NB4 (cell line): ENCODE data around the gene NPR3.

Experiments
- DNase-seq: peaks from one replicate; pipeline ENCODE4 v3.0.0; 2010; ENCODE audit warnings: low read depth
- H3K4me3 ChIP-seq: one replicate; pipeline ENCODE4 v1.5.1; 2011; ENCODE audit warnings: mild to moderate bottlenecking, low read depth, low read length, moderate library complexity
- CTCF ChIP-seq: IDR thresholded peaks from one replicate; pipeline ENCODE4 v1.5.1; 2012; ENCODE audit warnings: low read depth, low read length
- MAX ChIP-seq: IDR thresholded peaks from 2 replicates; pipeline ENCODE4 v1.6.1; 2011; ENCODE audit warnings: low read depth, low read length
- MYC ChIP-seq: IDR thresholded peaks from 2 replicates; pipeline ENCODE4 v1.6.1; 2011; ENCODE audit warnings: low read depth, low read length
- POLR2A ChIP-seq: IDR thresholded peaks from 2 replicates; pipeline ENCODE4 v1.6.1; 2011; ENCODE audit warnings: mild to moderate bottlenecking; ENCODE audit not compliant: insufficient read length; ENCODE audit errors: extremely low read depth

NPR3 gene

GRCh38 chr5:32814620-32815019, 103.5 kb downstream of the NPR3 start:
- TF ChIP-seq POLR2A: no peak
- TF ChIP-seq CTCF: no peak
- TF ChIP-seq MAX: no peak
- TF ChIP-seq MYC: no peak
- DNase-seq: no peak
- no peak overlapping the region for H3K4me3 ChIP-seq

- TF ChIP-seq CTCF (no peak), POLR2A (no peak), MYC (no peak), MAX (no peak)
- H3K4me3 ChIP-seq: no peak overlapping the region
- DNase-seq: no peak
Measured at GRCh38 chr5:32827981-32828380, 116.9 kb downstream of the NPR3 start.

GRCh38 chr5:32828492-32828891, 117.4 kb downstream of the NPR3 start:
- H3K4me3 ChIP-seq: no peak overlapping the region
- no peak for DNase-seq
- TF ChIP-seq MYC: no peak
- TF ChIP-seq MAX: no peak
- no peak for TF ChIP-seq CTCF
- no peak for TF ChIP-seq POLR2A

- no peak overlapping the region for H3K4me3 ChIP-seq
- no peak for DNase-seq
- TF ChIP-seq POLR2A (no peak), MYC (no peak), CTCF (no peak), MAX (no peak)
Measured at GRCh38 chr5:32831624-32832023, 120.5 kb downstream of the NPR3 start.

GRCh38 chr5:32833127-32833526, 122.0 kb downstream of the NPR3 start:
- no peak for DNase-seq
- TF ChIP-seq MAX (no peak), MYC (no peak), POLR2A (no peak), CTCF (no peak)
- H3K4me3 ChIP-seq: no peak overlapping the region

- TF ChIP-seq POLR2A: no peak
- TF ChIP-seq CTCF: no peak
- H3K4me3 ChIP-seq: no peak overlapping the region
- DNase-seq: no peak
Measured at GRCh38 chr5:32833663-32834062, 122.5 kb downstream of the NPR3 start.
